Calu3 (cell line): ENCODE data around the gene CHAF1A. TPM values are rescaled to one million over a fixed set of nuclear protein-coding genes. Genes with fewer than 3 reads are reported as not detected.

Source experiments
- BruUV-seq: library from RNA; stranded (reverse); fragments of 400-500 nt; replicated peaks from 2 replicates; lab custom pipeline; 2021; lab: Mats Ljungman, UMichigan
- CTCF ChIA-PET: fragments of 300-600 bp; sonication (Branson Sonifier 250); formaldehyde crosslinking; loops from one replicate; lab custom pipeline; 2022; ENCODE audit warnings: antibody characterized with exemption; lab: Charles Lee
- DNase-seq: peaks from one replicate; pipeline ENCODE4 v3.0.0; 2022
- H3K27ac Mint-ChIP-seq: one replicate; pipeline ENCODE4 v1.8.0; 2022; ENCODE audit warnings: mixed read lengths; ENCODE audit not compliant: unreplicated experiment
- H3K27me3 Mint-ChIP-seq: one replicate; pipeline ENCODE4 v1.8.0; 2022; ENCODE audit warnings: mixed read lengths; ENCODE audit not compliant: unreplicated experiment
- H3K36me3 Mint-ChIP-seq: one replicate; pipeline ENCODE4 v1.8.0; 2022; ENCODE audit warnings: mild to moderate bottlenecking, moderate library complexity, mixed read lengths; ENCODE audit not compliant: insufficient read depth, unreplicated experiment
- H3K4me1 Mint-ChIP-seq: one replicate; pipeline ENCODE4 v1.8.0; 2022; ENCODE audit warnings: mild to moderate bottlenecking, low read depth, mixed read lengths; ENCODE audit not compliant: unreplicated experiment
- H3K4me3 Mint-ChIP-seq: one replicate; pipeline ENCODE4 v1.8.0; 2022; ENCODE audit warnings: mild to moderate bottlenecking, low read depth, moderate library complexity, mixed read lengths; ENCODE audit not compliant: unreplicated experiment
- H3K9me3 Mint-ChIP-seq: one replicate; pipeline ENCODE4 v1.8.0; 2022; ENCODE audit warnings: low read depth, mixed read lengths; ENCODE audit not compliant: unreplicated experiment
- intact Hi-C: fragments of 100-400 bp; cut with micrococcal nuclease; formaldehyde crosslinking; loops from one replicate; pipeline ENCODE4 v1.10.0; 2022; ENCODE audit not compliant: unreplicated experiment
- total RNA-seq: library from RNA; stranded (reverse); gene quantifications from 2 replicates; pipeline ENCODE4 v1.2.3, GENCODE V29; 2022
- TF ChIP-seq, protein P1 (sequence below): fragments of 200-600 bp; IDR thresholded peaks from one replicate; pipeline ENCODE4 v1.8.0; 2022; ENCODE audit warnings: antibody characterized with exemption; ENCODE audit not compliant: unreplicated experiment

Gene CHAF1A
- total RNA-seq, 1 experiment from 2014 or later: 43.3 TPM

- Mint-ChIP-seq H3K4me1 (no peaks in the 10 kb centered on the region), H3K27me3 (no peaks in the 10 kb centered on the region), H3K4me3 (no peak overlapping the region), H3K36me3 (peaks cover 21% of the 10 kb centered on the region), H3K9me3 (no peaks in the 10 kb centered on the region), H3K27ac (no peak overlapping the region)
- TF ChIP-seq, protein P1, sequence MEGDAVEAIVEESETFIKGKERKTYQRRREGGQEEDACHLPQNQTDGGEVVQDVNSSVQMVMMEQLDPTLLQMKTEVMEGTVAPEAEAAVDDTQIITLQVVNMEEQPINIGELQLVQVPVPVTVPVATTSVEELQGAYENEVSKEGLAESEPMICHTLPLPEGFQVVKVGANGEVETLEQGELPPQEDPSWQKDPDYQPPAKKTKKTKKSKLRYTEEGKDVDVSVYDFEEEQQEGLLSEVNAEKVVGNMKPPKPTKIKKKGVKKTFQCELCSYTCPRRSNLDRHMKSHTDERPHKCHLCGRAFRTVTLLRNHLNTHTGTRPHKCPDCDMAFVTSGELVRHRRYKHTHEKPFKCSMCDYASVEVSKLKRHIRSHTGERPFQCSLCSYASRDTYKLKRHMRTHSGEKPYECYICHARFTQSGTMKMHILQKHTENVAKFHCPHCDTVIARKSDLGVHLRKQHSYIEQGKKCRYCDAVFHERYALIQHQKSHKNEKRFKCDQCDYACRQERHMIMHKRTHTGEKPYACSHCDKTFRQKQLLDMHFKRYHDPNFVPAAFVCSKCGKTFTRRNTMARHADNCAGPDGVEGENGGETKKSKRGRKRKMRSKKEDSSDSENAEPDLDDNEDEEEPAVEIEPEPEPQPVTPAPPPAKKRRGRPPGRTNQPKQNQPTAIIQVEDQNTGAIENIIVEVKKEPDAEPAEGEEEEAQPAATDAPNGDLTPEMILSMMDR: no peak
- intact Hi-C loops: no loop called here
- CTCF ChIA-PET: no interaction called here
- BruUV-seq: no TSS peak
- DNase-seq: no peak
Observed at GRCh38 chr19:4436231-4436630, 33.8 kb downstream of the CHAF1A start.

GRCh38 chr19:4437103-4437502 is 34.7 kb downstream of the CHAF1A start:
- H3K4me3 Mint-ChIP-seq: no peak overlapping the region
- H3K27ac Mint-ChIP-seq: no peak overlapping the region
- no peaks in the 10 kb centered on the region for H3K4me1 Mint-ChIP-seq
- TF ChIP-seq, protein P1: no peak
- no peaks in the 10 kb centered on the region for H3K9me3 Mint-ChIP-seq
- intact Hi-C loops: no loop called here
- H3K27me3 Mint-ChIP-seq: no peaks in the 10 kb centered on the region
- DNase-seq: no peak
- H3K36me3 Mint-ChIP-seq: peaks cover 24% of the 10 kb centered on the region
- no TSS peak for BruUV-seq
- CTCF ChIA-PET: no interaction called here

GRCh38 chr19:4439243-4439642 is 36.8 kb downstream of the CHAF1A start:
- H3K36me3 Mint-ChIP-seq: peaks cover 21% of the 10 kb centered on the region
- no peaks in the 10 kb centered on the region for H3K4me1 Mint-ChIP-seq
- TF ChIP-seq, protein P1: no peak
- CTCF ChIA-PET: interaction anchor here (0.7 kb wide), 1 partner anchor 78 kb away, joined by 4 read pairs; no protein-coding TSS in a partner anchor
- no TSS peak for BruUV-seq
- intact Hi-C loops: no loop called here
- no peaks in the 10 kb centered on the region for H3K27me3 Mint-ChIP-seq
- no peak overlapping the region for H3K4me3 Mint-ChIP-seq
- no peak for DNase-seq
- H3K9me3 Mint-ChIP-seq: no peaks in the 10 kb centered on the region
- no peak overlapping the region for H3K27ac Mint-ChIP-seq

GRCh38 chr19:4441994-4442818 is 39.8 kb downstream of the CHAF1A start:
- H3K4me3 Mint-ChIP-seq: no peak overlapping the region
- H3K27me3 Mint-ChIP-seq: no peaks in the 10 kb centered on the region
- intact Hi-C loops: no loop called here
- H3K9me3 Mint-ChIP-seq: no peaks in the 10 kb centered on the region
- H3K36me3 Mint-ChIP-seq: peaks cover 21% of the 10 kb centered on the region
- H3K27ac Mint-ChIP-seq: no peak overlapping the region
- TF ChIP-seq, protein P1: no peak
- CTCF ChIA-PET: no interaction called here
- no peaks in the 10 kb centered on the region for H3K4me1 Mint-ChIP-seq
- no peak for DNase-seq
- BruUV-seq: no TSS peak
